Astrocyte of the spinal cord (primary cell): Measurements from ENCODE around the gene CD22.
"Not testable (repeated sequence)": the region's sequence is repeated elsewhere in the genome, so short reads cannot be mapped to it uniquely, and the experiment has no call there.

Experiments used
- DNase-seq: peaks from one replicate; pipeline ENCODE4 v3.0.0; 2011; ENCODE audit warnings: low read depth, low spot score
- H3K4me3 ChIP-seq: 2 replicates; pipeline ENCODE4 v1.5.1; 2011; ENCODE audit warnings: low read depth, mild to moderate bottlenecking, low read length, moderate library complexity
- in situ Hi-C: cut with HindIII; loops from 2 replicates; pipeline ENCODE4 v1.10.0; 2017; ENCODE audit warnings: low sequenced_read_pairs
- TF ChIP-seq, protein P1 (sequence below): IDR thresholded peaks from 2 replicates; pipeline ENCODE4 v1.5.1; 2012; ENCODE audit warnings: low read depth, mild to moderate bottlenecking, low read length, inconsistent platforms

The CD22 gene

GRCh38 chr19:35373492-35373891, 44.5 kb downstream of the CD22 start:
- in situ Hi-C loops: no loop called here
- no peak for DNase-seq
- TF ChIP-seq, protein P1, sequence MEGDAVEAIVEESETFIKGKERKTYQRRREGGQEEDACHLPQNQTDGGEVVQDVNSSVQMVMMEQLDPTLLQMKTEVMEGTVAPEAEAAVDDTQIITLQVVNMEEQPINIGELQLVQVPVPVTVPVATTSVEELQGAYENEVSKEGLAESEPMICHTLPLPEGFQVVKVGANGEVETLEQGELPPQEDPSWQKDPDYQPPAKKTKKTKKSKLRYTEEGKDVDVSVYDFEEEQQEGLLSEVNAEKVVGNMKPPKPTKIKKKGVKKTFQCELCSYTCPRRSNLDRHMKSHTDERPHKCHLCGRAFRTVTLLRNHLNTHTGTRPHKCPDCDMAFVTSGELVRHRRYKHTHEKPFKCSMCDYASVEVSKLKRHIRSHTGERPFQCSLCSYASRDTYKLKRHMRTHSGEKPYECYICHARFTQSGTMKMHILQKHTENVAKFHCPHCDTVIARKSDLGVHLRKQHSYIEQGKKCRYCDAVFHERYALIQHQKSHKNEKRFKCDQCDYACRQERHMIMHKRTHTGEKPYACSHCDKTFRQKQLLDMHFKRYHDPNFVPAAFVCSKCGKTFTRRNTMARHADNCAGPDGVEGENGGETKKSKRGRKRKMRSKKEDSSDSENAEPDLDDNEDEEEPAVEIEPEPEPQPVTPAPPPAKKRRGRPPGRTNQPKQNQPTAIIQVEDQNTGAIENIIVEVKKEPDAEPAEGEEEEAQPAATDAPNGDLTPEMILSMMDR: no peak
- H3K4me3 ChIP-seq: no peak overlapping the region

DNA sequence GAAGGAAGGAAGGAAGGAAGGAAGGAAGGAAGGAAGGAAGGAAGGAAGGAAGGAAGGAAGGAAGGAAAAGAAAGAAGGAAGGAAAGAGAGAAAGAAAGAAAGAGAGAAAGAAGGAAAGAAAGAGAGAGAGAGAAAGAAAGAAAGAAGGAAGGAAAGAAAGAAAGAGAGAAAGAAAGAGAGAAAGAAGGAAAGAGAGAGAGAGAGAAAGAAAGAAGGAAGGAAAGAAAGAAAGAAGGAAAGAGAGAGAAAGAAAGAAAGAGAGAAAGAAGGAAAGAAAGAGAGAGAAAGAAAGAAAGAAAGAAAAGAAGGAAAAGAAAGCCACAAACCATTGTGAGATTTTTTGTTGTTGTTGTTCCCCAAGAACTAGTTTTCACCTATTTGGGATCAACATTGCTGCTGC, 45.0 kb downstream of the CD22 start:
- H3K4me3 ChIP-seq, DNase-seq, in situ Hi-C loops: not testable (repeated sequence)

DNA sequence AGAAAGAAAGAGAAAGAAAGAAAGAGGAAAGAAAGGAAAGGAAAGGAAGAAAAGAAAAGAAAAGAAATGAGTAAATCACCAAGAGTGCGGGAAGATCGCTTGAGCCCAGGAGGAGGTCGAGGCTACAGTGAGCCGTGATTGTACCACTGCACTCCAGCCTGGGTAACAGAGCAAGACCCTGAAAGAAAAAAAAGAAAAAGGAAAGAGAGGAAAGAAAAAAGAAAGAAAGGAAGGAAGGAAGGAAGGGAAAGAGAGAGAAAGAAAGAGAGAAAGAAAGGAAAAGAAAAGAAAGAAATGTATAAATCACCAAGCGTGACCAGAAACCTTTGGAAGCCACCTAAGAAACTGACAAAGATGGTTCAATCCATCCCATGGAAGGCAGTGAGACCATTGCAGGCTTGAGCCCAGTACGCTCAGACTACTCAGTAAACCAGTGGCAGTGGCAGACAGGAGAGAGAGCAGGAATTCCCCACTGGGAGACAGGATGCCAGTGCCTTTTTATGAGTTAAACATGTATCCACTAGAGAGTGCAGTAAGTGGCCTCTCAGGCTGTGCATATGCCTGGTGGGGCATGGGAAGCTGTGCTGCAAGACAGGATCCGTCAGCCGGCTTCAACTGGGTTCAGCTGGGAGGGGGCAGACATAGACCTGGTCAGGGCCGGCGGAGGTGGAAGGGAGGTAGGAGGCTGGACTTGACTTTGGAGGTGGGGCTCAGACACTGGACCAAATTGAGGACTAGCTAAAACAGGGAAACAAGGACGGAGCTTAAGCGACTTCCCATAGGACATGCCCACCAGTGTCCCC, 46.7 kb downstream of the CD22 start:
- DNase-seq: no peak
- H3K4me3 ChIP-seq: no peak overlapping the region
- in situ Hi-C loops: no loop called here
- TF ChIP-seq, protein P1: no peak

- in situ Hi-C loops: no loop called here
- TF ChIP-seq, protein P1: no peak
- DNase-seq: no peak
- H3K4me3 ChIP-seq: no peak overlapping the region
Observed at GRCh38 chr19:35377656-35378055, 48.7 kb downstream of the CD22 start.

- in situ Hi-C loops: no loop called here
- DNase-seq: no peak
- H3K4me3 ChIP-seq: no peak overlapping the region
- TF ChIP-seq, protein P1: no peak
Observed at GRCh38 chr19:35378356-35378755, 49.4 kb downstream of the CD22 start.

GRCh38 chr19:35379545-35379944, 50.6 kb downstream of the CD22 start:
- DNase-seq, in situ Hi-C loops, H3K4me3 ChIP-seq: not testable (repeated sequence)

DNA sequence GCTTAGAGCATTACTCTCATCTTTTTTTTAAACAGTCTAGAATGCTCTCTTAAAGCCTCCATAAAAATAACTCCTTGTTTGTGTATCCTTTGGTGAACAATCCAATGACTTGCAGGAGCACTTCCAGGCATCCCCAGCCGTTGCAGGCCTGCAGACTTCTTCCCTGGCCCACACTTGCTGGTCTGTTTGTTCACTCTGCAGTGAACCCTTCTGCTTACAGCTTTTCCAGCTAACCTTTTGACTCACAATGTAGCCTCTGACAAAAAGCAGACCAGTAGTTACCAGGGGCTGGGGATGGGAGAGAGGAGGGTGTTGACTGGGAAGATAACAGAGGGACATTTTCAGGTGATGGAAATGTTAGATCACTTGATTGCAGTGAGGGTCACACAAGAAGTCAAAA, 51.0 kb downstream of the CD22 start:
- no peak for DNase-seq
- no peak overlapping the region for H3K4me3 ChIP-seq
- TF ChIP-seq, protein P1: no peak
- in situ Hi-C loops: no loop called here
